H1 (cell line): ENCODE results near the gene PGAP3. TPM values are rescaled to one million over a fixed set of nuclear protein-coding genes. Genes with fewer than 3 reads are reported as not detected.

ENCODE experiments used
- CTCF ChIA-PET: fragments of 300-600 bp; sonication (Branson Sonifier 250); formaldehyde crosslinking; loops from one replicate; lab custom pipeline; 2021; ENCODE audit not compliant: partially characterized antibody; lab: Charles Lee
- POLR2A ChIA-PET: fragments of 300-600 bp; sonication (Branson Sonifier 250); formaldehyde crosslinking; loops from one replicate; lab custom pipeline; 2021; ENCODE audit warnings: inconsistent platforms; ENCODE audit not compliant: partially characterized antibody; lab: Charles Lee
- DNase-seq, 2 experiments: peaks; one replicate each; pipeline versions ENCODE4 v3.0.0 to v3.0.0-alpha.2; 2010 to 2022; ENCODE audit warnings: low spot score in 2 of 2, low read depth in 1 of 2, mixed read lengths in 1 of 2
- FAIRE-seq: peaks from 2 replicates; lab custom pipeline; 2011; peaks lifted over from hg19 to GRCh38; lab: Jason Lieb, UNC
- H2AFZ ChIP-seq: 2 replicates; pipeline ENCODE4 v1.8.1; 2012; ENCODE audit warnings: low read length, inconsistent platforms
- H2AK5ac ChIP-seq: 2 replicates; pipeline ENCODE4 v1.6.1; 2013; ENCODE audit warnings: low read depth, low read length
- H2BK120ac ChIP-seq: replicated peaks from 2 replicates; pipeline ENCODE3; 2013; ENCODE audit warnings: low read depth, low read length, inconsistent platforms
- H2BK12ac ChIP-seq: 2 replicates; pipeline ENCODE4 v1.6.1; 2013; ENCODE audit warnings: low read depth, low read length
- H2BK15ac ChIP-seq: 2 replicates; pipeline ENCODE4 v1.6.1; 2013; ENCODE audit warnings: low read length
- H2BK20ac ChIP-seq: 2 replicates; pipeline ENCODE4 v1.6.1; 2013; ENCODE audit warnings: low read length
- H2BK5ac ChIP-seq: 2 replicates; pipeline ENCODE4 v1.6.1; 2013; ENCODE audit warnings: low read depth, low read length
- H3K14ac ChIP-seq: 2 replicates; pipeline ENCODE4 v1.6.1; 2013; ENCODE audit warnings: inconsistent platforms; ENCODE audit not compliant: insufficient read length
- H3K18ac ChIP-seq: 2 replicates; pipeline ENCODE4 v1.6.1; 2013; ENCODE audit warnings: low read length; ENCODE audit errors: extremely low read depth
- H3K23ac ChIP-seq: 2 replicates; pipeline ENCODE4 v1.6.1; 2013; ENCODE audit warnings: inconsistent platforms; ENCODE audit not compliant: insufficient read length
- H3K23me2 ChIP-seq: 2 replicates; pipeline ENCODE4 v1.6.1; 2013; ENCODE audit warnings: low read depth, low read length
- H3K27ac ChIP-seq: 2 replicates; pipeline ENCODE4 v1.6.1; 2011; ENCODE audit warnings: low read depth, low read length, inconsistent platforms
- H3K27me3 ChIP-seq, 4 experiments: replicated peaks in 1 of 4; 1 replicate in 1 of 4; 2 replicates in 3 of 4; pipeline versions ENCODE4 v1.6.1 to v1.8.1; 2011 to 2013; ENCODE audit warnings: low read length in 3 of 4, mild to moderate bottlenecking in 3 of 4, inconsistent platforms in 2 of 4, mixed read lengths in 2 of 4, moderate library complexity in 1 of 4; ENCODE audit not compliant: control insufficient read depth in 3 of 4, insufficient read depth in 3 of 4; ENCODE audit errors: extremely low read depth in 1 of 4
- H3K36me3 ChIP-seq, 4 experiments: 2 replicates each; pipeline versions ENCODE4 v1.6.1 to v1.8.1; 2011 to 2013; ENCODE audit warnings: mild to moderate bottlenecking in 4 of 4, low read length in 3 of 4, moderate library complexity in 2 of 4, control low read depth in 1 of 4, inconsistent platforms in 1 of 4; ENCODE audit not compliant: insufficient read depth in 4 of 4, control insufficient read depth in 2 of 4
- H3K4ac ChIP-seq: replicated peaks from 2 replicates; pipeline ENCODE3; 2013; ENCODE audit warnings: low read length, low read depth, mixed read lengths, inconsistent platforms; ENCODE audit not compliant: insufficient read length
- H3K4me1 ChIP-seq, 4 experiments: replicated peaks in 1 of 4; 1 replicate in 1 of 4; 2 replicates in 3 of 4; pipeline versions ENCODE4 v1.6.1 to v1.8.1; 2011 to 2013; ENCODE audit warnings: low read length in 3 of 4, inconsistent platforms in 2 of 4, mixed read lengths in 1 of 4; ENCODE audit not compliant: insufficient read depth in 4 of 4, control insufficient read depth in 3 of 4
- H3K4me2 ChIP-seq, 2 experiments: 2 replicates each; pipeline versions ENCODE4 v1.6.1 to v1.8.1; 2011 to 2013; ENCODE audit warnings: low read depth in 2 of 2, low read length in 2 of 2, control low read depth in 1 of 2, inconsistent platforms in 1 of 2, mild to moderate bottlenecking in 1 of 2; ENCODE audit not compliant: insufficient read depth in 1 of 2
- H3K4me3 ChIP-seq, 4 experiments: fragments of 200-600, 300-600 bp in 1 of 4; sonication (generic), shearing (Covaris generic), sonication (Bioruptor Twin) in 1 of 4; 2 replicates each; pipeline versions ENCODE4 v1.5.1 to v1.8.1; 2011 to 2016; ENCODE audit warnings: low read length in 4 of 4, low read depth in 3 of 4, control low read depth in 2 of 4, inconsistent platforms in 2 of 4, mild to moderate bottlenecking in 2 of 4, mixed read lengths in 1 of 4, moderate library complexity in 1 of 4; ENCODE audit not compliant: insufficient read depth in 2 of 4; ENCODE audit errors: extremely low read depth in 1 of 4
- H3K56ac ChIP-seq: replicated peaks from 2 replicates; pipeline ENCODE3; 2013; ENCODE audit warnings: low read depth, mild to moderate bottlenecking, mixed read lengths, low read length, inconsistent platforms; ENCODE audit not compliant: insufficient read length
- H3K79me1 ChIP-seq: 2 replicates; pipeline ENCODE4 v1.6.1; 2013; ENCODE audit warnings: low read depth, low read length, control low read depth
- H3K79me2 ChIP-seq, 2 experiments: 2 replicates each; pipeline versions ENCODE4 v1.6.1 to v1.8.1; 2012 to 2013; ENCODE audit warnings: low read length in 2 of 2, mild to moderate bottlenecking in 2 of 2, inconsistent platforms in 1 of 2; ENCODE audit not compliant: insufficient read depth in 2 of 2, control insufficient read depth in 1 of 2
- H3K9ac ChIP-seq, 4 experiments: replicated peaks in 1 of 4; 1 replicate in 1 of 4; 2 replicates in 3 of 4; pipeline versions ENCODE4 v1.6.1 to v1.8.1; 2011 to 2013; ENCODE audit warnings: low read depth in 3 of 4, low read length in 3 of 4, control low read depth in 2 of 4, mild to moderate bottlenecking in 2 of 4, moderate library complexity in 2 of 4, inconsistent platforms in 1 of 4; ENCODE audit errors: extremely low read depth in 1 of 4
- H3K9me3 ChIP-seq, 2 experiments: 2 replicates each; pipeline versions ENCODE4 v1.6.1 to v1.8.1; 2012 to 2013; ENCODE audit warnings: mild to moderate bottlenecking in 2 of 2, moderate library complexity in 2 of 2, control low read depth in 1 of 2, inconsistent platforms in 1 of 2, low read depth in 1 of 2, low read length in 1 of 2, mixed read lengths in 1 of 2; ENCODE audit not compliant: insufficient read depth in 2 of 2
- H4K20me1 ChIP-seq, 2 experiments: replicated peaks in 1 of 2; 2 replicates each; pipeline versions ENCODE3 to v1.8.1; 2011 to 2013; ENCODE audit warnings: inconsistent platforms in 2 of 2, low read length in 2 of 2, mild to moderate bottlenecking in 1 of 2; ENCODE audit not compliant: insufficient read depth in 2 of 2, control insufficient read depth in 1 of 2
- H4K5ac ChIP-seq: 2 replicates; pipeline ENCODE4 v1.6.1; 2013; ENCODE audit warnings: low read length, low read depth, mixed read lengths, inconsistent platforms; ENCODE audit not compliant: insufficient read length
- H4K8ac ChIP-seq: 2 replicates; pipeline ENCODE4 v1.8.0; 2013; ENCODE audit warnings: mild to moderate bottlenecking, moderate library complexity, low read length, inconsistent platforms; ENCODE audit not compliant: insufficient read depth; ENCODE audit errors: extremely low read depth
- H4K91ac ChIP-seq: replicated peaks from 2 replicates; pipeline ENCODE3; 2013; ENCODE audit warnings: low read length, mixed read lengths, inconsistent platforms; ENCODE audit not compliant: insufficient read length
- HDAC2 ChIP-seq, 2 experiments: fragments of 300-600 bp in 1 of 2; sonication (generic) in 1 of 2; IDR thresholded peaks; 2 replicates each; pipeline ENCODE4 v1.6.1; 2011 to 2012; ENCODE audit warnings: low read depth in 2 of 2, low read length in 2 of 2, mild to moderate bottlenecking in 2 of 2, moderate library complexity in 2 of 2, borderline replicate concordance in 1 of 2, inconsistent platforms in 1 of 2
- JUND ChIP-seq: IDR thresholded peaks from 2 replicates; pipeline ENCODE4 v1.6.1; 2011; ENCODE audit warnings: mild to moderate bottlenecking, improper control_type of control experiment, low read length
- KDM1A ChIP-seq: fragments of 200-600, 300-600 bp; sonication (generic); IDR thresholded peaks from 2 replicates; pipeline ENCODE4 v1.7.1; 2016; ENCODE audit warnings: mild to moderate bottlenecking, low read length, borderline replicate concordance
- POLR2A ChIP-seq, 2 experiments: IDR thresholded peaks; 1 replicate in 1 of 2; 2 replicates in 1 of 2; pipeline ENCODE4 v1.6.1; 2011; ENCODE audit warnings: low read depth in 2 of 2, low read length in 2 of 2, mild to moderate bottlenecking in 2 of 2; ENCODE audit errors: control extremely low read depth in 1 of 2
- SP1 ChIP-seq: IDR thresholded peaks from 2 replicates; pipeline ENCODE4 v1.6.1; 2011; ENCODE audit warnings: low read depth, low read length
- WGBS, 2 experiments: shearing (Covaris generic) in 1 of 2; methylation state at CpG; one replicate each; pipeline versions ENCODE4 v1.1.6 to v1.1.7; 2013 to 2015; ENCODE audit warnings: low lambda C conversion rate in 2 of 2, mixed read lengths in 2 of 2, inconsistent platforms in 1 of 2, low coverage in 1 of 2, missing lambda C conversion rate in 1 of 2; ENCODE audit not compliant: insufficient replicate concordance in 2 of 2, insufficient coverage in 1 of 2, insufficient read length in 1 of 2; ENCODE audit errors: extremely low coverage in 1 of 2, missing lambda C conversion rate in 1 of 2; 5-methylcytosine and 5-hydroxymethylcytosine counted together
- polyA plus RNA-seq, 7 experiments: library from polyadenylated mRNA; depleted of rRNA in 3 of 7; stranded (reverse) in 5 of 7; unstranded in 2 of 7; fragments of >200 nt in 5 of 7; fragments of 200-250 nt in 2 of 7; gene quantifications; 1 replicate in 5 of 7; 2 replicates in 1 of 7; 4 replicates in 1 of 7; pipeline versions ENCODE4 v1.2.1 to v1.2.3, GENCODE V29; 2011 to 2013; ENCODE audit warnings: missing spikeins in 2 of 7, mixed read lengths in 2 of 7
- total RNA-seq: library from RNA; stranded (reverse); fragmentation: NEBNext Ultra II Directional; extraction: Animal tissue kit (Norgen Biotek cat#: 25700); gene quantifications from 2 replicates; pipeline ENCODE4 v1.2.1, GENCODE V29; 2021

PGAP3 gene
- total and polyA plus RNA-seq, 2 of the 8 experiments (the other 6 are each of a cell fraction or from before 2014, with no cell fraction given), result 21.0 to 30.7 TPM

DNA sequence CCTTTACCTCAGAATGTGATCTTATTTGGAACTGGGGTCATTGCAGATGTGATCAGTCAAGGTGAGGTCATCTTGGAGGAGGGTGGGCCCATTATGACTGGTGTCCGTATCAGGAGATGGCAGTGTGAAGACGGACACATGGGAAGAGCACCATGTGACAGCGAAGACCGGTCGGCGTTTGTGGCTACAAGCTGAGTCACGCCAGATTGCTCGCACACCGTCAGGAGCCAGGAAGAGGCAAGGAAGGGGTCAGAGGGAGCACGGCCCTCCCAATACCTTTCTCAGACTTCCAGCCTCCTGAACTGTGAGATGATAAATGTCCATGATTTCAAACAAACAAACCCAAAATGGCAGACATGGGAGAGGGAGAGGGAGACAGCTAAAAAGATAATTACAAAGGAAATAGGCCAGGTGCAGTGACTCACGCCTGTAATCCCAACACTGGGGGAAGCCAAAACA, 37.7 kb downstream of the PGAP3 start:
- Histone ChIP-seq H3K79me2 (peaks cover 0 to 13% of the 10 kb centered on the region in 2 experiments; a peak in 1 of 4 replicates), H4K5ac (no peak overlapping the region), H4K91ac (peak overlapping the region; percentile 48), H2BK12ac (no peak overlapping the region), H3K14ac (no peak overlapping the region), H3K18ac (no peak overlapping the region), H3K56ac (no peak overlapping the region), H3K4me2 (no peak overlapping the region), H3K9me3 (no peaks in the 10 kb centered on the region), H2AK5ac (no peak overlapping the region), H3K23me2 (no peaks in the 10 kb centered on the region; the same call in 1 of the 2 replicates), H3K4ac (no peak overlapping the region), H4K8ac (no peak overlapping the region; the same call in 1 of the 2 replicates), H2BK5ac (no peak overlapping the region), H2AFZ (no peak overlapping the region), H3K4me3 (no peak overlapping the region), H3K4me1 (peaks cover 5 to 26% (median 22%) of the 10 kb centered on the region in 4 experiments), H2BK120ac (no peak overlapping the region), H3K79me1 (peaks cover 3% of the 10 kb centered on the region; the same call in 1 of the 2 replicates), H2BK15ac (peak overlapping the region; percentile 84; the same call in 1 of the 2 replicates), H2BK20ac (no peak overlapping the region), H3K23ac (no peak overlapping the region), H3K27ac (no peak overlapping the region), H3K27me3 (no peaks in the 10 kb centered on the region), H3K36me3 (no peaks in the 10 kb centered on the region), H4K20me1 (peaks cover 1 to 4% of the 10 kb centered on the region in 2 experiments), H3K9ac (no peak overlapping the region)
- TF ChIP-seq POLR2A (IDR thresholded peaks at IDR 0.05; ENCODE audit: control extremely low read depth in 1 of 2, low read depth in 2 of 2, low read length in 2 of 2), result no peak
- TF ChIP-seq KDM1A, result no peak
- TF ChIP-seq HDAC2 (IDR thresholded peaks at IDR 0.05; ENCODE audit: borderline replicate concordance in 1 of 2, low read depth in 2 of 2, low read length in 2 of 2), result no peak
- no peak for TF ChIP-seq SP1
- no peak for TF ChIP-seq JUND
- POLR2A ChIA-PET, result interaction anchor here (0.6 to 4.6 kb wide), 8 partner anchors 10 to 38 kb away, joined by 3 to 28 read pairs (median 4); partner anchors contain the start of genes PGAP3 and TCAP
- no peak for FAIRE-seq
- CTCF ChIA-PET, result interaction anchor here (1.0 to 49.2 kb wide), 8 partner anchors 9 to 103 kb away, joined by 3 to 1885 read pairs (median 4); partner anchors contain the start of genes ERBB2, PGAP3, PNMT and PPP1R1B
- DNase-seq, result no peak
- 96% methylated on average over 11 of the region's 11 CpGs; no CpG with 5 or more reads in 1 of the 2 experiments for WGBS, 2 experiments
